Measurements from ENCODE around the gene LTB4R. TPM values are rescaled to one million over a fixed set of nuclear protein-coding genes. Genes with fewer than 3 reads are reported as not detected.

LTB4R gene
- total RNA-seq, 4 donors from 2014 or later = 0.13 to 2.2 (median 0.75) TPM

GRCh38 chr14:24334431-24335291 lies 23.4 kb downstream of the LTB4R start, which contains the start of gene ADCY4:
Gene ADCY4, minus strand, starts transcription at chr14:24335071. Its CDS starts 419 bp downstream, at chr14:24334652.
- intact Hi-C loops (cut with DNase I; ENCODE audit: low total_unique reads) (loop anchor here (2.0 kb wide), 1 partner anchor 32 kb away; no protein-coding TSS in a partner anchor), in situ Hi-C loops (cut with MboI; ENCODE audit: low sequenced_read_pairs in 4 of 4) (loop anchor here (5.0 to 10.0 kb wide), 3 partner anchors 98 to 103 kb away; no protein-coding TSS in a partner anchor)
- no peaks in the 10 kb centered on the region for H3K9me3 ChIP-seq
- H3K36me3 ChIP-seq = no peaks in the 10 kb centered on the region
- TF ChIP-seq POLR2A (IDR thresholded peaks at IDR 0.05) = peak; percentile 22 to 51
- TF ChIP-seq CTCF (IDR thresholded peaks at IDR 0.05 in 4 of 5, conservative IDR thresholded peaks at IDR 0.05 in 1 of 5) = no peak
- DNase-seq (no peak), ATAC-seq (no peak)
- peaks cover 9 to 25% of the 10 kb centered on the region in 2 donors for H3K4me1 ChIP-seq
- peak within 1 kb of the TSS; percentile 45 to 81 (median 77) for H3K27ac ChIP-seq
- peak within 1 kb of the TSS; percentile 49 to 72 (median 58) for H3K4me3 ChIP-seq
- peaks cover 19 to 53% (median 48%) of the 10 kb centered on the region in 3 donors for H3K27me3 ChIP-seq

- in situ Hi-C loops (cut with MboI; ENCODE audit: low sequenced_read_pairs in 4 of 4) = loop anchor here in 1 of 4 donors (10.0 kb wide), 1 partner anchor 99 kb away; no protein-coding TSS in a partner anchor
- ATAC-seq (no peak), DNase-seq (no peak)
- TF ChIP-seq POLR2A (IDR thresholded peaks at IDR 0.05) = no peak
- TF ChIP-seq CTCF (IDR thresholded peaks at IDR 0.05 in 4 of 5, conservative IDR thresholded peaks at IDR 0.05 in 1 of 5) = no peak
- peaks cover 9 to 25% of the 10 kb centered on the region in 2 donors for H3K4me1 ChIP-seq
- H3K4me3 ChIP-seq = peak overlapping the region in 2 of 4 donors; percentile 64 to 72
- no peaks in the 10 kb centered on the region for H3K9me3 ChIP-seq
- intact Hi-C loops (cut with DNase I; ENCODE audit: low total_unique reads) = loop anchor here (2.0 kb wide), 1 partner anchor 31 kb away; no protein-coding TSS in a partner anchor
- H3K27me3 ChIP-seq = peaks cover 19 to 53% (median 53%) of the 10 kb centered on the region in 3 donors
- H3K27ac ChIP-seq = peak overlapping the region; percentile 45 to 81 (median 77)
- H3K36me3 ChIP-seq = no peaks in the 10 kb centered on the region
Observed at GRCh38 chr14:24335461-24336171, 24.3 kb downstream of the LTB4R start.

GRCh38 chr14:24337144-24337823 lies 26.0 kb downstream of the LTB4R start:
- TF ChIP-seq CTCF (IDR thresholded peaks at IDR 0.05 in 4 of 5, conservative IDR thresholded peaks at IDR 0.05 in 1 of 5) (no peak), POLR2A (IDR thresholded peaks at IDR 0.05) (no peak)
- Histone ChIP-seq H3K9me3 (no peaks in the 10 kb centered on the region), H3K27ac (no peak overlapping the region), H3K4me3 (no peak overlapping the region), H3K27me3 (peaks cover 19 to 57% (median 52%) of the 10 kb centered on the region in 3 donors), H3K36me3 (no peaks in the 10 kb centered on the region), H3K4me1 (peaks cover 6 to 21% of the 10 kb centered on the region in 2 donors)
- DNase-seq = no peak
- no peak for ATAC-seq
- in situ Hi-C loops (cut with MboI; ENCODE audit: low sequenced_read_pairs in 4 of 4) (loop anchor here in 1 of 4 donors (10.0 kb wide), 1 partner anchor 98 kb away; no protein-coding TSS in a partner anchor), intact Hi-C loops (cut with DNase I; ENCODE audit: low total_unique reads) (no loop called here)

GRCh38 chr14:24337824-24338175 lies 26.5 kb downstream of the LTB4R start:
- intact Hi-C loops (cut with DNase I; ENCODE audit: low total_unique reads) (no loop called here), in situ Hi-C loops (cut with MboI; ENCODE audit: low sequenced_read_pairs in 4 of 4) (loop anchor here in 1 of 4 donors (10.0 kb wide), 1 partner anchor 97 kb away; no protein-coding TSS in a partner anchor)
- Histone ChIP-seq H3K27ac (no peak overlapping the region), H3K4me1 (peaks cover under 1 to 16% of the 10 kb centered on the region in 2 donors), H3K27me3 (peaks cover 14 to 52% (median 47%) of the 10 kb centered on the region in 3 donors), H3K9me3 (no peaks in the 10 kb centered on the region), H3K4me3 (no peak overlapping the region), H3K36me3 (no peaks in the 10 kb centered on the region)
- DNase-seq (no peak), ATAC-seq (no peak)
- TF ChIP-seq POLR2A (IDR thresholded peaks at IDR 0.05) (no peak), CTCF (IDR thresholded peaks at IDR 0.05 in 4 of 5, conservative IDR thresholded peaks at IDR 0.05 in 1 of 5) (no peak)

Measured in gastrocnemius medialis (tissue), 4 donors.